ENCODE measurements around the gene C17orf78.
"Not testable (repeated sequence)": the region's sequence is repeated elsewhere in the genome, so short reads cannot be mapped to it uniquely, and the experiment has no call there.

Gene C17orf78

DNA sequence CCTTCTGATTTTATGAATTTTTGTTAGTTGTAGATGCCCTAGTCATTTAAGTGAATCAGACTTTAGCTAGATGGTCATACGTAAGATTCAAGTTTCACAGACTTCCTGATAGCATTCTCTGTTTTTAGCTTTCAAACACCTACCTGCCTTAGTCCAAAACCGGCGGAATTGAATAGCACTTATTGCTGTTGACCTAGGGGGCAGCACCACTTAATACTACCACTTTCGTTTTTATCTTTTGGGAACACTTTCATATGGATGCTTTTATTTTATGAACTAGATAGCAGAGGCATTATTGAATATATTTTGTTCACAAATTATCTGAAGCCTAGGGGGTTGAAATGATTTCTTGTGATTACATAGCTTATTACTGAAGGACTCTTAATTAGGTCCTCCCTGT, 62.4 kb downstream of the C17orf78 start:
- no peak for DNase-seq (ENCODE audit: low spot score)

DNA sequence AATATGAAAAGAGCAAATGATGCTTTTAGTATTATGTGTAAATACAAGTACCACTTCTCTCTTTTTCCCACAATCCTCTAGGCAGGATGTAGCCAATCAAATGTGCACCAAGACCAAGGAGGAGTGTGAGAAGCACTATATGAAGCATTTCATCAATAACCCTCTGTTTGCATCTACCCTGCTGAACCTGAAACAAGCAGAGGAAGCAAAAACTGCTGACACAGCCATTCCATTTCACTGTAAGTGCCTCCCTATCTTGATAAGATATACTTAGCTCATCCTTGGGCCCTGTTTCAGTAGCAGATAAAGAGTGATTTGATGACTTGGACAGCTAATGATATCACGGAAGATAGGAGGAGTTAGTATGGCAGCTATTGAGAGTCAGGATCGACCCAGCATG, 64.6 kb downstream of the C17orf78 start:
- no peak for DNase-seq (ENCODE audit: low spot score)

DNA sequence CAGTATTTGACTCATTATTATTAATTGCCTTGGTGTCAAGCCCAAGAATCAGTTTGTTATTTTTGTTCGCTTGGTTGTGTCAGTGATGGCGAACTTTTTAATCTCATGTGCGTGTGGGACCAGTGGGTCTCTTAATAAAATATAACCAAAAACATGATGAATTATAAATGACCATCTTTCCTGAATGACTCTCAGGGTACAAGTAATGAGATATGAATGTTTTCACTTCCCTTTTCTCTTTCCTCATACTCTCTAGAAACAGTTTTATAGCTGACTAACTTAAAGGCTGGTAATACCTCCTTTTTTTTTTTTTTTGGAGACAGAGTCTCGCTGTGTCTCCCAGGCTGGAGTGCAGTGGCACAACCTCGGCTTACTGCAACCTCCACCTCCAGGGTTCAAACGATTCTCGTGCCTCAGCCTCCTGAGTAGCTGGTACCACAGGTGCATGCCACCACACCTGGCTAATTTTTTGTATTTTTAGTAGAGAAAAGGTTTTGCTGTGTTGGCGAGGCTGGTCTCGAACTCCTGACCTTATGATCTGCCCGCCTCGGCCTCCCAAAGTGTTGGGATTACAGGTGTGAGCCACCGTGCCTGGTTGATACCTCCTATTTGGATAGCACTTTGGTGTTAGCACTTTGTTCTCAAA, 65.7 kb downstream of the C17orf78 start:
- not testable (repeated sequence) for DNase-seq (ENCODE audit: low spot score)
